Tongue (tissue), 3 donors: ENCODE data around the gene FKRP. TPM values are rescaled to one million over a fixed set of nuclear protein-coding genes. Genes with fewer than 3 reads are reported as not detected.
"Not testable (repeated sequence)": the region's sequence is repeated elsewhere in the genome, so short reads cannot be mapped to it uniquely, and the experiment has no call there.

Experiments
- DNase-seq: peaks from one replicate; pipeline ENCODE4 v3.0.0-alpha.2; 2015
- small RNA-seq: library from RNA; depleted of rRNA; stranded (forward); fragments of <200 nt; gene quantifications from one replicate; pipeline ENCODE3, GENCODE V24; 2014; ENCODE audit warnings: low replicate concordance
- total RNA-seq: library from RNA; depleted of rRNA; stranded (reverse); fragments of >200 nt; gene quantifications from one replicate; pipeline ENCODE4 v1.2.3, GENCODE V29; 2014

Gene FKRP
- total RNA-seq, 1 donor from 2014 or later: 22.4 TPM

- DNase-seq: peak; percentile 94
Observed at GRCh38 chr19:46786236-46787039, 40.6 kb downstream of the FKRP start.

GRCh38 chr19:46787040-46787330 is 41.1 kb downstream of the FKRP start:
- no peak for DNase-seq

- DNase-seq: peak; percentile 60
Observed at GRCh38 chr19:46787331-46788261, 41.7 kb downstream of the FKRP start.

- peak; percentile 97 for DNase-seq
Observed at GRCh38 chr19:46788262-46788967, 42.6 kb downstream of the FKRP start, which contains the start of gene SLC1A5. Gene SLC1A5, minus strand, starts transcription at chr19:46788594. Its CDS starts 629 bp downstream, at chr19:46787965.

- no peak for DNase-seq
Observed at GRCh38 chr19:46788968-46789338, 43.1 kb downstream of the FKRP start.

GRCh38 chr19:46789371-46789770 is 43.5 kb downstream of the FKRP start:
- no peak for DNase-seq

GRCh38 chr19:46791944-46792343 is 46.1 kb downstream of the FKRP start:
- no peak for DNase-seq

- DNase-seq: no peak
Observed at GRCh38 chr19:46797881-46798280, 52.0 kb downstream of the FKRP start.

- no peak for DNase-seq
Observed at GRCh38 chr19:46798713-46799112, 52.9 kb downstream of the FKRP start.

- DNase-seq: no peak
Observed at GRCh38 chr19:46802152-46802551, 56.3 kb downstream of the FKRP start.

GRCh38 chr19:46803555-46803954 is 57.7 kb downstream of the FKRP start:
- no peak for DNase-seq

GRCh38 chr19:46804432-46804831 is 58.6 kb downstream of the FKRP start:
- not testable (repeated sequence) for DNase-seq

- no peak for DNase-seq
Observed at GRCh38 chr19:46806656-46807055, 60.8 kb downstream of the FKRP start.

Small RNAs within 50 kb of the gene (small RNA-seq; reads per million reads assigned to genes)
- gene MIR320E (not detected), gene RF00019 (not detected)

Other genes starting within 250 kb of the FKRP start
- 141 TPM for gene CALM3, start 144.7 kb upstream of the FKRP start, total RNA-seq
- 4.5 TPM for gene PTGIR, start 121.0 kb upstream of the FKRP start, total RNA-seq
- not detected for gene GNG8, start 109.9 kb upstream of the FKRP start, total RNA-seq
- gene DACT3, start 84.9 kb upstream of the FKRP start, total RNA-seq: 11.5 TPM
- 26.1 TPM for gene PRKD2, start 28.9 kb upstream of the FKRP start, total RNA-seq
- gene STRN4, start 393 bp downstream of the FKRP start, total RNA-seq: 46.1 TPM
- 16.4 TPM for gene SLC1A5, start 42.5 kb downstream of the FKRP start, total RNA-seq
- 43.3 TPM for gene AP2S1, start 104.8 kb downstream of the FKRP start, total RNA-seq
- 60.1 TPM for gene ARHGAP35, start 114.9 kb downstream of the FKRP start, total RNA-seq